ENCODE data around the gene HYI. TPM values are rescaled to one million over a fixed set of nuclear protein-coding genes. Genes with fewer than 3 reads are reported as not detected.
A peak's percentile ranks its signal among the peaks of the same experiment; 100 is the strongest.

The HYI gene
- total RNA-seq, 4 donors from 2014 or later: 7.0 to 30.9 (median 14.7) TPM

- H3K9me3 ChIP-seq: peaks cover 0 to 13% (median 4%) of the 10 kb centered on the region in 3 donors
- intact Hi-C loops (cut with DNase I): no loop called here
- peaks cover 74 to 100% (median 82%) of the 10 kb centered on the region in 3 donors for H3K36me3 ChIP-seq
- no peaks in the 10 kb centered on the region for H3K4me1 ChIP-seq
- TF ChIP-seq POLR2A (IDR thresholded peaks at IDR 0.05) (no peak), CTCF (IDR thresholded peaks at IDR 0.05) (no peak)
- no peak for DNase-seq
- no peak overlapping the region for H3K4me3 ChIP-seq
- H3K27me3 ChIP-seq: no peaks in the 10 kb centered on the region
- WGBS, 2 donors: 90 to 93% methylated on average over 3 to 7 of the region's 9 CpGs
- H3K27ac ChIP-seq: no peak overlapping the region
These were observed 25.8 kb downstream of the HYI start for GRCh38 chr1:43427941-43428340.

- H3K9me3 ChIP-seq: peaks cover 0 to 15% (median 4%) of the 10 kb centered on the region in 3 donors
- no peak overlapping the region for H3K4me3 ChIP-seq
- intact Hi-C loops (cut with DNase I): no loop called here
- TF ChIP-seq POLR2A (IDR thresholded peaks at IDR 0.05): no peak
- TF ChIP-seq CTCF (IDR thresholded peaks at IDR 0.05): no peak
- no peak overlapping the region for H3K27ac ChIP-seq
- no peaks in the 10 kb centered on the region for H3K27me3 ChIP-seq
- no peaks in the 10 kb centered on the region for H3K4me1 ChIP-seq
- WGBS, 2 donors: 57 to 95% methylated on average over 1 to 2 of the region's 14 CpGs
- H3K36me3 ChIP-seq: peaks cover 74 to 100% (median 82%) of the 10 kb centered on the region in 3 donors
- no peak for DNase-seq
These were observed 26.2 kb downstream of the HYI start for GRCh38 chr1:43427524-43427923.

- Histone ChIP-seq H3K4me3 (no peak overlapping the region), H3K9me3 (peaks cover 0 to 15% (median 4%) of the 10 kb centered on the region in 3 donors), H3K27me3 (no peaks in the 10 kb centered on the region), H3K36me3 (peaks cover 74 to 100% (median 83%) of the 10 kb centered on the region in 3 donors), H3K4me1 (no peaks in the 10 kb centered on the region), H3K27ac (no peak overlapping the region)
- no peak for DNase-seq
- intact Hi-C loops (cut with DNase I): no loop called here
- WGBS, 2 donors: 83 to 93% methylated on average over 11 of the region's 11 CpGs
- TF ChIP-seq POLR2A (IDR thresholded peaks at IDR 0.05) (no peak), CTCF (IDR thresholded peaks at IDR 0.05) (no peak)
These were observed 27.5 kb downstream of the HYI start for GRCh38 chr1:43426221-43426620.

GRCh38 chr1:43425045-43425444 lies 28.7 kb downstream of the HYI start:
- no peak overlapping the region for H3K4me3 ChIP-seq
- DNase-seq: no peak
- H3K4me1 ChIP-seq: no peaks in the 10 kb centered on the region
- no peak overlapping the region for H3K27ac ChIP-seq
- peaks cover 0 to 15% (median 4%) of the 10 kb centered on the region in 3 donors for H3K9me3 ChIP-seq
- no peaks in the 10 kb centered on the region for H3K27me3 ChIP-seq
- peaks cover 74 to 100% (median 83%) of the 10 kb centered on the region in 3 donors for H3K36me3 ChIP-seq
- no peak for TF ChIP-seq POLR2A (IDR thresholded peaks at IDR 0.05)
- TF ChIP-seq CTCF (IDR thresholded peaks at IDR 0.05): no peak
- intact Hi-C loops (cut with DNase I): no loop called here
- WGBS, 2 donors: 83% methylated on average over 3 of the region's 4 CpGs; no CpG with 5 or more reads in 1 of the 2 donors

- DNase-seq: no peak
- 77 to 80% methylated on average over 16 to 18 of the region's 23 CpGs for WGBS, 2 donors
- H3K9me3 ChIP-seq: peaks cover 0 to 15% (median 4%) of the 10 kb centered on the region in 3 donors
- intact Hi-C loops (cut with DNase I): no loop called here
- H3K4me1 ChIP-seq: no peaks in the 10 kb centered on the region
- H3K27ac ChIP-seq: peak overlapping the region in 3 of 4 donors; percentile 46 to 56 (median 52)
- TF ChIP-seq POLR2A (IDR thresholded peaks at IDR 0.05): no peak
- no peak for TF ChIP-seq CTCF (IDR thresholded peaks at IDR 0.05)
- H3K4me3 ChIP-seq: no peak overlapping the region
- H3K36me3 ChIP-seq: peaks cover 77 to 100% (median 85%) of the 10 kb centered on the region in 3 donors
- H3K27me3 ChIP-seq: no peaks in the 10 kb centered on the region
These were observed 29.8 kb downstream of the HYI start for GRCh38 chr1:43423672-43424550.
